Ishikawa (cell line): ENCODE data around the gene ZKSCAN8.

Source experiments
- CEBPB ChIP-seq: IDR thresholded peaks from 2 replicates; pipeline ENCODE4 v1.6.1; 2012
- EP300 ChIP-seq: IDR thresholded peaks from 2 replicates; pipeline ENCODE4 v1.6.1; 2012; ENCODE audit warnings: borderline replicate concordance
- NFIC ChIP-seq: IDR thresholded peaks from 2 replicates; pipeline ENCODE4 v1.6.1; 2012
- RAD21 ChIP-seq: IDR thresholded peaks from 2 replicates; pipeline ENCODE4 v1.6.1; 2012; ENCODE audit warnings: low read depth
- REST ChIP-seq: IDR thresholded peaks from 2 replicates; pipeline ENCODE4 v1.6.1; 2012; ENCODE audit warnings: low read depth, mild to moderate bottlenecking
- TAF1 ChIP-seq: IDR thresholded peaks from 2 replicates; pipeline ENCODE4 v1.6.1; 2012; ENCODE audit warnings: low read depth, mild to moderate bottlenecking
- TCF12 ChIP-seq: IDR thresholded peaks from 2 replicates; pipeline ENCODE4 v1.6.1; 2012; ENCODE audit warnings: low read depth

GRCh38 chr6:28165563-28165962, 23.9 kb downstream of the ZKSCAN8 start:
- TF ChIP-seq EP300 (no peak), TCF12 (no peak), NFIC (no peak), RAD21 (no peak), TAF1 (no peak), REST (no peak), CEBPB (no peak)
